ENCODE measurements around the gene FHAD1. TPM values are rescaled to one million over a fixed set of nuclear protein-coding genes. Genes with fewer than 3 reads are reported as not detected.

The FHAD1 gene
- 1 to 10 TPM in 1 of 2 donors, not detected in 1; 4.4 TPM for total RNA-seq

DNA sequence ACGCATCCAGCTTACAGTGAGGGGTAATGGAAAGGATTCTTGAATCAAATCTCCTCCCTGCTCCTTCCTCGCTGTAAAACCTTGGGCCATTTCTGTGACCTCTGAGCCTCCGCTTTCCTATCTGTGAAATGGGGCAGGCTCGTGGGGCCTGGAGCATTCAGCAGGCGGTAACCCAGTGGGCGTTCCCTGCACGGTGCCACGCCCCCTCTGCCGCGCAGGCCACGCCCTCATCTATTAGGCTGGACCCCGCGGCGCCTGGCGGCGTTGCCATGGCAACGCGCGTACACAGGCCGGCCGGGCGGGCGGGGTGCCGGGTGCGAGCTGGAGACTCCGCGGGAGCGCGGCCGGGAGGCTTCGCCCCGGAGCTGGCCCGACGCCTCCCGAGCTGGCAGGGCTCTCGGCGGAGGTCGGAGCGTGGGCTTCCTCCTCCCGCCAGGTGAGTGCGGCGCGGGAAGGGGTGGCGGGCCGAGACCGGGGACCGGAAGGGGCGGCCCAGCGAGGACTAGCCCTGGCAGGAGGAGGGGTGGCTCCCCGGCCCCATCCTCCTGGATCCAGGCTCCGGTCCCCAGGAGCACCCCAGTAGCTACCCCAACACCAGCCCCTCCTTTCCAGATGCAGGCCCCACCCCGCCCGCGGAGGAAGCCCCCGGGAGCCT, at the start of gene FHAD1:
Gene FHAD1, plus strand, starts transcription at position 264 of the 655 bp plus-strand sequence. CDS start 4,562 bp downstream, outside the sequence.
- TF ChIP-seq CTCF (IDR thresholded peaks at IDR 0.05), result no peak
- no peak for ATAC-seq (ENCODE audit: insufficient number of reproducible peaks, low FRiP score, low read depth)
- Histone ChIP-seq H3K9me3 (no peaks in the 10 kb centered on the region), H3K27ac (no peak within 1 kb of the TSS), H3K4me3 (peak within 1 kb of the TSS; percentile 66), H3K27me3 (replicated peaks; ENCODE audit: insufficient read depth) (no peaks in the 10 kb centered on the region), H3K36me3 (no peaks in the 10 kb centered on the region), H3K4me1 (ENCODE audit: control insufficient read depth in 1 of 2, low read depth in 2 of 2) (peaks cover 5 to 15% of the 10 kb centered on the region in 2 donors)
- DNase-seq (ENCODE audit: low spot score), result no peak

DNA sequence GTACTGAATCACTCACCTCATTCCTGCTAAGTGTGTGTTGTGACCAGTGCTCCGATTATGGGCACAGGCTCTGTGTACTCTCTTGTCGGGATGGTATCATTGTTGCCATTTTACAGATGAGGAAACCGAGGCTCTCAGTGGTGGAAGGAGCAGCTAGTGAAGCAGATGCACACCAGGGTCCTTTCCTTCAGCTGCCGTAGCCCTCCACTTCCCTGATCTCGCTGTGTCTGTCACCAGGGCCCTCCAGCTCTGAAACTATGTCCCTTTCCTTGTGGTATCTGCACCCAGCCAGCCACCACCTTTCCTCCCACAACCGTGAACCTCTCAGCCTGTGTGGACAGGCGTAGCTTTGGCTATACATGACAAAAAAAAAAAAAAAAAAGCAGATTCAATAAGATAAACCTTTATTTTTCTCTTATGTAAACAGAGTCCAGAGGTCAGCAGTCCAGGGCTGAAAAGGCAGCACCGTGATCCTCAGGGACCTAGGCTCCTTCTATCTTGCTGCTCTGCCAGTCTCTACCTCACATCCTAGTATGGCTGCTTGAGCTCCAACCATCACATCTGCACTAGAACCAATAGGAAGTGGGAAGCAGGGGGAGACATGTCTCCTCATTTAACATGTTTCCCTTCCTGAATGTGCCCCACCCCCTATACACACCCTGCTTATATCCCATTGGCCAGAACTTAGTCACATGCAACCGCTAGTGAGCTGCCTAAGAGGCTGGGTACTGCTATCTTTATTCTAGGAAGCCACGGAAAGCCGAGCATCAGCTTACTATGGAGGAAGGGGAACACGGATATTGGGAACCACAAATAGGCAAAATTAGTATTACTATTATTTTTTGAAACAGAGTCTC, 49.2 kb upstream of the FHAD1 start:
- Histone ChIP-seq H3K27me3 (replicated peaks; ENCODE audit: insufficient read depth) (no peaks in the 10 kb centered on the region), H3K27ac (no peak overlapping the region), H3K36me3 (no peaks in the 10 kb centered on the region), H3K4me1 (ENCODE audit: control insufficient read depth in 1 of 2, low read depth in 2 of 2) (peaks cover 0 to 53% of the 10 kb centered on the region in 2 donors), H3K9me3 (no peaks in the 10 kb centered on the region), H3K4me3 (no peak overlapping the region)
- DNase-seq (ENCODE audit: low spot score) (no peak), ATAC-seq (ENCODE audit: insufficient number of reproducible peaks, low FRiP score, low read depth) (no peak)
- TF ChIP-seq CTCF (IDR thresholded peaks at IDR 0.05), result no peak

GRCh38 chr1:15198684-15199083, 48.3 kb upstream of the FHAD1 start:
- Histone ChIP-seq H3K4me1 (ENCODE audit: control insufficient read depth in 1 of 2, low read depth in 2 of 2) (peaks cover 0 to 53% of the 10 kb centered on the region in 2 donors), H3K4me3 (no peak overlapping the region), H3K9me3 (no peaks in the 10 kb centered on the region), H3K27ac (no peak overlapping the region), H3K27me3 (replicated peaks; ENCODE audit: insufficient read depth) (no peaks in the 10 kb centered on the region), H3K36me3 (no peaks in the 10 kb centered on the region)
- DNase-seq (ENCODE audit: low spot score) (no peak), ATAC-seq (ENCODE audit: insufficient number of reproducible peaks, low FRiP score, low read depth) (no peak)
- no peak for TF ChIP-seq CTCF (IDR thresholded peaks at IDR 0.05)

- Histone ChIP-seq H3K9me3 (no peaks in the 10 kb centered on the region), H3K36me3 (no peaks in the 10 kb centered on the region), H3K27me3 (replicated peaks; ENCODE audit: insufficient read depth) (no peaks in the 10 kb centered on the region), H3K27ac (peak overlapping the region; percentile 23 to 49), H3K4me3 (peak overlapping the region; percentile 54), H3K4me1 (ENCODE audit: control insufficient read depth in 1 of 2, low read depth in 2 of 2) (peaks cover 0 to 49% of the 10 kb centered on the region in 2 donors)
- ATAC-seq (ENCODE audit: insufficient number of reproducible peaks, low FRiP score, low read depth) (no peak), DNase-seq (ENCODE audit: low spot score) (no peak)
- TF ChIP-seq CTCF (IDR thresholded peaks at IDR 0.05), result no peak
These were observed 45.8 kb upstream of the FHAD1 start for GRCh38 chr1:15201221-15201620.

- ATAC-seq (ENCODE audit: insufficient number of reproducible peaks, low FRiP score, low read depth) (no peak), DNase-seq (ENCODE audit: low spot score) (no peak)
- Histone ChIP-seq H3K27ac (peak overlapping the region; percentile 23 to 49), H3K36me3 (no peaks in the 10 kb centered on the region), H3K9me3 (no peaks in the 10 kb centered on the region), H3K27me3 (replicated peaks; ENCODE audit: insufficient read depth) (no peaks in the 10 kb centered on the region), H3K4me1 (ENCODE audit: control insufficient read depth in 1 of 2, low read depth in 2 of 2) (peaks cover 4 to 49% of the 10 kb centered on the region in 2 donors), H3K4me3 (peak overlapping the region; percentile 54)
- TF ChIP-seq CTCF (IDR thresholded peaks at IDR 0.05), result no peak
These were observed 45.0 kb upstream of the FHAD1 start for GRCh38 chr1:15201849-15202551.
